Astrocyte (in vitro differentiated cells and primary cell): Measurements from ENCODE around the gene CRB3. TPM values are rescaled to one million over a fixed set of nuclear protein-coding genes. Genes with fewer than 3 reads are reported as not detected.
A peak's percentile ranks its signal among the peaks of the same experiment; 100 is the strongest.

Experiments used
- DNase-seq: peaks from one replicate; pipeline ENCODE4 v3.0.0-alpha.2; 2010; ENCODE audit warnings: low read depth
- FAIRE-seq: peaks from 2 replicates; lab custom pipeline; 2011; peaks lifted over from hg19 to GRCh38; lab: Jason Lieb, UNC
- H2AFZ ChIP-seq: 2 replicates; pipeline ENCODE4 v1.6.0; 2012; ENCODE audit warnings: low read depth, low read length, inconsistent platforms
- H3K27ac ChIP-seq: 2 replicates; pipeline ENCODE4 v1.5.1; 2011; ENCODE audit warnings: low read depth, low read length, inconsistent platforms
- H3K27me3 ChIP-seq: 2 replicates; pipeline ENCODE4 v1.6.0; 2011; ENCODE audit warnings: low read length, inconsistent platforms; ENCODE audit not compliant: insufficient read depth
- H3K36me3 ChIP-seq: 2 replicates; pipeline ENCODE4 v1.5.1; 2011; ENCODE audit warnings: low read length, inconsistent platforms; ENCODE audit not compliant: insufficient read depth
- H3K4me1 ChIP-seq: 2 replicates; pipeline ENCODE4 v1.5.1; 2011; ENCODE audit warnings: low read length, inconsistent platforms; ENCODE audit not compliant: insufficient read depth
- H3K4me2 ChIP-seq: 2 replicates; pipeline ENCODE4 v1.6.0; 2012; ENCODE audit warnings: low read length, inconsistent platforms
- H3K4me3 ChIP-seq: 2 replicates; pipeline ENCODE4 v1.5.1; 2011; ENCODE audit warnings: low read depth, mild to moderate bottlenecking, low read length, inconsistent platforms; ENCODE audit not compliant: insufficient read depth
- H3K79me2 ChIP-seq: 2 replicates; pipeline ENCODE4 v1.6.0; 2012; ENCODE audit warnings: mild to moderate bottlenecking, low read length, inconsistent platforms; ENCODE audit not compliant: insufficient read depth
- H3K9ac ChIP-seq: 2 replicates; pipeline ENCODE4 v1.6.0; 2012; ENCODE audit warnings: mild to moderate bottlenecking, low read length, inconsistent platforms
- H3K9me3 ChIP-seq: 2 replicates; pipeline ENCODE4 v1.5.1; 2012; ENCODE audit warnings: low read depth, mild to moderate bottlenecking, low read length, inconsistent platforms; ENCODE audit not compliant: insufficient read depth
- H4K20me1 ChIP-seq: 2 replicates; pipeline ENCODE4 v1.6.0; 2012; ENCODE audit warnings: low read length, inconsistent platforms; ENCODE audit not compliant: insufficient read depth
- H3K27ac Mint-ChIP-seq: one replicate; pipeline ENCODE4 v1.8.0; 2021; ENCODE audit warnings: mild to moderate bottlenecking, mixed read lengths; ENCODE audit not compliant: unreplicated experiment
- H3K27me3 Mint-ChIP-seq: one replicate; pipeline ENCODE4 v1.8.0; 2021; ENCODE audit warnings: low read depth, mixed read lengths; ENCODE audit not compliant: unreplicated experiment
- H3K36me3 Mint-ChIP-seq: one replicate; pipeline ENCODE4 v1.8.0; 2021; ENCODE audit warnings: low read depth, mixed read lengths; ENCODE audit not compliant: unreplicated experiment
- H3K4me1 Mint-ChIP-seq: one replicate; pipeline ENCODE4 v1.8.0; 2021; ENCODE audit warnings: low read depth, mixed read lengths; ENCODE audit not compliant: unreplicated experiment
- H3K4me3 Mint-ChIP-seq: one replicate; pipeline ENCODE4 v1.8.0; 2021; ENCODE audit warnings: mild to moderate bottlenecking, moderate library complexity, mixed read lengths; ENCODE audit not compliant: unreplicated experiment
- H3K9me3 Mint-ChIP-seq: one replicate; pipeline ENCODE4 v1.8.0; 2021; ENCODE audit warnings: mild to moderate bottlenecking, mixed read lengths; ENCODE audit not compliant: unreplicated experiment
- EZH2 ChIP-seq: IDR thresholded peaks from 2 replicates; pipeline ENCODE4 v1.6.1; 2012; ENCODE audit warnings: mild to moderate bottlenecking, low read length, inconsistent platforms; ENCODE audit not compliant: insufficient read depth
- total RNA-seq: library from RNA; stranded (reverse); gene quantifications from 2 replicates; pipeline ENCODE4 v1.2.1, GENCODE V29; 2021
- TF ChIP-seq, protein P1 (sequence below): IDR thresholded peaks from 2 replicates; pipeline ENCODE4 v1.5.1; 2011; ENCODE audit warnings: low read depth, mild to moderate bottlenecking, inconsistent platforms, low read length, moderate library complexity; ENCODE audit not compliant: insufficient read depth

CRB3 gene
- total RNA-seq, 1 donor from 2014 or later = 1.6 TPM

DNA sequence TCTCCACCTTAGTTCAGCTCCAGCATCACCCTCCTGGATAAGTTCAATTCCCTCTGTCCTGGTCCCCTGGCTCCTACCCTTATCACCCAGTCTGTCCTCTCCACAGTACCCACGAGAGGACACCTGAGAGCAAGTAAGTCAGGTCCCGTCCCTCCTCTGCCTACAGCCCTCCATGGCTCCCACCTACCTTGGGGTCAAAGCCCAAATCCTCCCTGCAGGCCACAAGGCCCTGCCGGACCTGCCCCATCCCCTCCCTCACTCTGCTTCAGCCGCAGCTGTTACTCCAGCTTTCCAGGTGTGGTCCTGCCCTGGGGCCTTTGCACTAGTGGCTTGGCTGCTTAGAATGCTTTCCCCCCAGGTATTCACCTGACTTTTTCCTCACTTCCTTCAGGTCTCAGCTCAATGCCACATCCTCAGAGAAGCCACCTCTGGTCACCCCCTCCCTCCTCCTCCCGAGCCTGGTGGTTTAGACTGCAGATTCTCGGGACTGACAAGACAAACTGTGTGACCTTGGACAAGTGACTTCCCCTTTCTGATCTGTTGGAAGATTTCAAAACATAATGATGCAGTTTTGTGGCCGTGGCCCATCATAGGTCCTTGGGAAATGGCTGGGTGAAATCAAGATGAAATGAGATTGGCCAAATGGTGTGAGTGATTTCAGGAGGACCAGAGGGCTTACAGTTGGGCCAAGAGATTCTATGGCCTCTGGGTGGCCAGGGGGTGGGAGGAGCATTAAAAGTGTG, 34.4 kb downstream of the CRB3 start:
- Histone ChIP-seq H3K36me3 (no peaks in the 10 kb centered on the region), H4K20me1 (no peaks in the 10 kb centered on the region), H3K4me2 (no peak overlapping the region), H2AFZ (no peak overlapping the region), H3K4me1 (no peaks in the 10 kb centered on the region), H3K4me3 (no peak overlapping the region), H3K27ac (no peak overlapping the region), H3K9ac (no peak overlapping the region), H3K79me2 (no peaks in the 10 kb centered on the region), H3K9me3 (no peaks in the 10 kb centered on the region), H3K27me3 (peaks cover 16% of the 10 kb centered on the region)
- FAIRE-seq (no peak), DNase-seq (no peak)
- Mint-ChIP-seq H3K36me3 (no peaks in the 10 kb centered on the region), H3K27ac (peak overlapping the region; percentile 7), H3K27me3 (peaks cover 19% of the 10 kb centered on the region), H3K4me3 (no peak overlapping the region), H3K4me1 (no peaks in the 10 kb centered on the region), H3K9me3 (peaks cover 2% of the 10 kb centered on the region)
- TF ChIP-seq, protein P1, sequence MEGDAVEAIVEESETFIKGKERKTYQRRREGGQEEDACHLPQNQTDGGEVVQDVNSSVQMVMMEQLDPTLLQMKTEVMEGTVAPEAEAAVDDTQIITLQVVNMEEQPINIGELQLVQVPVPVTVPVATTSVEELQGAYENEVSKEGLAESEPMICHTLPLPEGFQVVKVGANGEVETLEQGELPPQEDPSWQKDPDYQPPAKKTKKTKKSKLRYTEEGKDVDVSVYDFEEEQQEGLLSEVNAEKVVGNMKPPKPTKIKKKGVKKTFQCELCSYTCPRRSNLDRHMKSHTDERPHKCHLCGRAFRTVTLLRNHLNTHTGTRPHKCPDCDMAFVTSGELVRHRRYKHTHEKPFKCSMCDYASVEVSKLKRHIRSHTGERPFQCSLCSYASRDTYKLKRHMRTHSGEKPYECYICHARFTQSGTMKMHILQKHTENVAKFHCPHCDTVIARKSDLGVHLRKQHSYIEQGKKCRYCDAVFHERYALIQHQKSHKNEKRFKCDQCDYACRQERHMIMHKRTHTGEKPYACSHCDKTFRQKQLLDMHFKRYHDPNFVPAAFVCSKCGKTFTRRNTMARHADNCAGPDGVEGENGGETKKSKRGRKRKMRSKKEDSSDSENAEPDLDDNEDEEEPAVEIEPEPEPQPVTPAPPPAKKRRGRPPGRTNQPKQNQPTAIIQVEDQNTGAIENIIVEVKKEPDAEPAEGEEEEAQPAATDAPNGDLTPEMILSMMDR = no peak
- no peak for TF ChIP-seq EZH2

DNA sequence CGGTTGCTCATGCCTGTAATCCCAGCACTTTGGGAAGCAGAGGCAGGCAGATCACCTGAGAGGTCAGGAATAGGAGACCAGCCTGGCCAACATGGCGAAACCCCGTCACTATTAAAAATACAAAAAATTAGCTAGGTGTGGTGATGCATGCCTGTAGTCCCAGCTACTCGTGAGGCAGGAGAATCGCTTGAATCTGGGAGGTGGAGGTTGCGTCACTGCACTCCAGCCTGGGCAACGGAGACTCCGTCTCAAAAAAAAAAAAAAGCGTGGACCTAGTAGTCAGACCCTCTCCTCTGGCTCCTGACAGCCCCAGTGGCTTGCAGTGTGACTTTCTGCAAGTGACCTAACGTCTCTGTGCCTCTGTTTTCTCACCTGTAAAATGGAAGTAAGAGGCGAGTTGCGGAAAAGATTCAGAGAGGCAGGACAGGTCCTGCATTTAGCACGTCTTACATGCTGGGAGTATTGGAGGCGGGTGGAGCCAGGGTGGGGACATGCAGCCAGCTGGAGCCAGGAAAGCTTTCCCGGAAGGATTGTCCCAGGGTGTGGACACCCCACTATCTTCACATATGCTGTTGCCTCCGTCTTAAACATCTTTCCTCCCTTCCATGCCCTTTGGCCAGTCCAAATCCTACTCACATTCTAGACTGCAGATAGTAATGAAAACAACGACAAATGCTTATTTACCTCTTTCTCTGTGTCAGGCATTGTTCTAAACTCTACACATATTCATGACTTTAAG, 35.1 kb downstream of the CRB3 start:
- H4K20me1 ChIP-seq = no peaks in the 10 kb centered on the region
- no peaks in the 10 kb centered on the region for H3K4me1 ChIP-seq
- H3K4me1 Mint-ChIP-seq = no peaks in the 10 kb centered on the region
- no peaks in the 10 kb centered on the region for H3K36me3 Mint-ChIP-seq
- TF ChIP-seq EZH2 = no peak
- TF ChIP-seq, protein P1 = no peak
- H3K27me3 Mint-ChIP-seq = peaks cover 23% of the 10 kb centered on the region
- H3K4me3 Mint-ChIP-seq = no peak overlapping the region
- H3K27ac ChIP-seq = no peak overlapping the region
- H3K36me3 ChIP-seq = no peaks in the 10 kb centered on the region
- no peak overlapping the region for H2AFZ ChIP-seq
- peaks cover 2% of the 10 kb centered on the region for H3K9me3 Mint-ChIP-seq
- DNase-seq = no peak
- peaks cover 16% of the 10 kb centered on the region for H3K27me3 ChIP-seq
- no peak overlapping the region for H3K9ac ChIP-seq
- no peak overlapping the region for H3K4me2 ChIP-seq
- H3K27ac Mint-ChIP-seq = no peak overlapping the region
- no peak for FAIRE-seq
- H3K79me2 ChIP-seq = no peaks in the 10 kb centered on the region
- H3K4me3 ChIP-seq = no peak overlapping the region
- H3K9me3 ChIP-seq = no peaks in the 10 kb centered on the region
